LHCN-M2 (cell line): ENCODE measurements around the gene CRHR1. TPM values are rescaled to one million over a fixed set of nuclear protein-coding genes. Genes with fewer than 3 reads are reported as not detected.

Experiments used
- DNase-seq: peaks from one replicate; pipeline ENCODE4 v3.0.0-alpha.2; 2012; ENCODE audit warnings: low read depth
- total RNA-seq: library from RNA; depleted of rRNA; stranded (reverse); fragments of >200 nt; gene quantifications from 2 replicates; pipeline ENCODE4 v1.2.3, GENCODE V29; 2014

The CRHR1 gene
- total RNA-seq, 1 experiment from 2014 or later = not detected

- no peak for DNase-seq
These were observed 36.1 kb downstream of the CRHR1 start for GRCh38 chr17:45820052-45820780.

DNA sequence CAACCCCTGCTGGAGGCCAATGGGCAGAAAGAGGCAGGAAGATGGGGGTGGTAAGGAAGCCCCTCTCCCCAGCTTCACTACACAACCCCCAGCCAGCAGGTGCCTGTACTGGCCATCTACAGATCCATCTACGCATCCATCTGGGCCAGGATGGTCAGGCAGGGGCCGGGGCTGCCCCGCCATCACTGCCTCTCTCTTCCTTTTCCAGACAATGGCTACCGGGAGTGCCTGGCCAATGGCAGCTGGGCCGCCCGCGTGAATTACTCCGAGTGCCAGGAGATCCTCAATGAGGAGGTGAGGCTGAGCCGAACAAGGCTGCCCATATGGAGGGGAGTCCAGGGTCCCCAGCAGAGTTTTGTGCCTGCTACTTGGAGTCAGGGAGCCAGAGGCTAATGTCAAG, 37.0 kb downstream of the CRHR1 start:
- DNase-seq = no peak

DNA sequence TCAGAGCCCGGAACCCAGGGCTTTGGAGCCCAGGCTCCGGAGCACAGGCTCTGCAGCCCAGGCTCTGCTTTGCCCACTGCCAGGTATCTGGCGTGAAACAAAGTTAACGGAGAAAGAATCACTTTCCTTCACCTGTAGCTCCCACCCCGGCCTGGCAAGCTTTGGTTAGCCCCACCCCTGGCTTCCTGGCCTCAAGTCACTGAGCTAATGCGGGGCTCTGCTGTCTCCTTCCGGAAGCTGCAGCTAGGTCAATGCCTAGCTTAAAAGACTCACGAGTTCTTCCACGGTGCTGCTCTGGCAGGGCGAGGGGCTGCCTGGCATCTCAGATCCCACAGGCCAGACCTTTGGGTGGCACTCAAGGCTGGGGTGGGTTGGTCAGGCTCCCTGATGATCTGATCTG, 39.5 kb downstream of the CRHR1 start:
- DNase-seq = no peak

- DNase-seq = no peak
These were observed 40.4 kb downstream of the CRHR1 start for GRCh38 chr17:45824475-45824874.

DNA sequence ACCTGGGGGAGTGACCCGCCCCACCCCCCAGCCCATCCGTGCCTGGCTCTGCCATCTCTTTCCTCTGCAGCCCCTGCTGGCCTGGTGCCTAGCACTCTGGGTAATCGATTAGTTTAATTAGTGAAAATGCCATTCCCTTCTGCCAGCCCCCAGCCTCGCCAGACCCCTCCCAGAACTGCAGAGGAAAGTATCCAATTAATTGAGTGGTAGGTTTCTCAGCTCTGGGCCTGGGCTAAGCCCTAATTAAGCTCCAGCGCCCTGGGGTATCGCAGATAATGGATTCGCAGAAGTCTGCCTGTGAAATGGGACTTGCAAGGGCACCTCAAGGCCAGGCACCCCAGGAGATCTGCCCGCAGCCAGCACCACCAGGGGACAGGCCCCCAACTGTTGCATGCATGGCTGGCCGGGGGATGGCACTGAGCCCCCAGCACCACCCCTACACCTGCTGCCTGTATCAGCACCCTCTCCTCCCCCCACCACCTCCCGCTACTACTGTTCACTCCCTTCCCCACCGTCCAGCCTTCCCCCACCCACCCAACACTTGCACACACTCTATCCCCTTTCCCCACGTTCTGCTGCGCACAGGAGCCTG, 40.9 kb downstream of the CRHR1 start:
- no peak for DNase-seq

DNA sequence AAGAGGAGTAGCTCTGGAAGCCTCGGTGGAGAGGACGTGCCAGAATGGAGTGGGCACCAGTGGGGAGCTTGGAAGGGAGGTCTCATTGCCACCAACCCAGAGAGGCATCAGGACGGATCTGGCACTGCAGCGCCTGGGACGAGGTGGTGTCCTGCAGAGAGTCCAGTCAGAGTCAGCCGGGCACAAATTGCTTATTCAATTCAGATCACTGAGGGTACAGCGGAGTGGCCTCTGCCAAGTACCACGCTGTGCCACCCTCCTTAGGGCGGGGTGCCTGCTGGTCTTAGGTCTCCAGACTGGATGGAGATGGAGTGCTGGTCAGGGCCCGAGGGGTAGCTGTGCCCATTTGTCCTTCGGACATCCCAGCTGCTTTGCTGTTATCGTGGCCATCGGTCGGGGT, 41.7 kb downstream of the CRHR1 start:
- no peak for DNase-seq

DNA sequence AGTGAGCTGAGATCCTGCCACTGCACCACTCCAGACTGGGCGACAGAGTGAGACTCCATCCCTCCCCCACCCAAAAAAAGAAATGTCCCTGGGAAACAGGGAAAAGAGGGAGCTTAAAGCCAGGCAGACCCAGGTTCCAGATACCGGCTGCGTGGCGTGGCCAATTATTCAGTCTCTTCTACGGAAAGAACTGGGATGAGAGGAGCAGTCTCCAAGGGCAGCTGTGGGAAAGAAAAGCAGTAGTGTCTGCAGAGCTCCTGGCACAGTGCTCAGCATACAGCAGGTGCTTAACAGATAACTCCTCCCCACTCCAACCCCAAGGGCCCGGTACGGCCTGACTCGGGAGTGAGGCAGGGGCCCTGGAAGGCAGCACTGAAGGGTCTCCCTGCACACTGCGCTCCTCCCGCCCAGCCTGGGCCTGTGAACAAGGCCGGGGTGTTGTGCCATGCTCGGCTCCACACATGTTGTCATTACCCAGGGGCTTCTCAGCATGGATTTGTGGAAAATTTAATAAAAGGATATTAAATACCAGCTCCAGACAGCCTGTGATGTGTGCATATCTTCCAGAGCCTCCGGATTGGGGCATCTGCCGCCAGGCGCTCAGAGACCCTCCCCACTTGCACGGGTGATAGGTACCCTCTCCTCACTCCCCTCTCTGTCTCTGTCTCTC, 42.9 kb downstream of the CRHR1 start:
- no peak for DNase-seq

DNA sequence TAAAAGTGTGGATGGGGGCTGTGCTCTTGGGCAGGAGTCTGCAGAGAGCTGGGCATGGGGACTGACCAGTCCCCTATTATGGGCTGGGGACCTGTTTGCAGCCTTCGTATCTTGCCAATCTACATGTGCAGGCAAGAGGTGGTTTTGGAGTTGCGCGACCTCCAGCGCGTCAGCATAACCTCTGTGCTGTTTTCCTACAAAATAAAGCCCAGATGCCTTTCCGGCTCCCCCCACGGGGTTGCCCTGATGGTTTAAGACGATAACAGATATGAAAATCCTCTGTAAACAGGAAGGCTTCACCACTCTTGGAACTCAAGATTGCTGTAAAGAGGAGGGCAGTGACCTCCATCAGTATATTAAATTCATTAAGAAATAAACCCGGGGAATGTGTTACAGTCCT, 44.1 kb downstream of the CRHR1 start:
- DNase-seq = no peak

DNA sequence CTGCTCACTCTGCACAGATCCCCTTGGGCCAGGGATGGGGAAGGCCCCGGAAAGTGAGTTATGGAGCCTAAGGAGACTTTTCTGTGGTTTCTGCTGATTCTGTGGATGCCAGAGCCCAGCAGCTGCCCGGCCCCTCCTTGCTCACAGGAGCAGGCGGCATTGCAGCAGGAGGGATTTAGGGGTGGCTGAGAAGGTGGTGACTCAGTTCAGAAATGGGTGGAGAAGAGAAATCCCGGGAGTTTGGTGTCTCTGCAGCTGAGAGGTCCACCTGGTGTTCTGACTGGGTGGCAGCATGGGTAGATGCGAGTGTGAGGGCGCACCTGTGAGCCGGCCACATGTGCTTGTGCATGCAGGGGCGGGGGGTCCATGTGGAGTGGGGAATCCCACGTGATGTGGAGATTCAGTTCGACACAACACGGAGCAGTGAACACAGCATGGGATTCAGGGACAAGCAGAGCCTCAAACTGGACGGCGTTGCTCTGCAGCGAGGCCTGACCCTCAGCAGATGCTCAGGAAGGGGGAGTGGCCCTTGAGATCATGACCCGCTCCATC, 44.5 kb downstream of the CRHR1 start:
- DNase-seq = peak; percentile 72

DNA sequence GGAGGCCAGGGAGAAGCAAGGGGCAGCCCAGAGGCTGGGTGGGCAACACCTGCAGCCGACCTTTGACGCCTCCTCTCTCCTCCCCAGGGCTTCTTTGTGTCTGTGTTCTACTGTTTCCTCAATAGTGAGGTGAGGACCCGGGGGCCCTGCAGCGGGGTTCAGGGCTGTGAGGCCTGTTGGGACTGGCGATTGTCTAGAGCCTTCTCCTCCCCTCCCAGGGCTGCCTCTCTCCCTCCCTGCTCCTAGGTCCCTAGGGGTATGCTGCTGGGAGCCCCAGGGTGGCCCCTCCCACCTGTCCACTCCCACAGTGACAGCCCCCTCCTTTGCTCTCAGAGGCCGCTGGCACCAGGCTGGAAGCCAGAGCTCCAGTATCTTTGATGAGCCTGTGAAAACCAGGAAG, 49.8 kb downstream of the CRHR1 start:
- DNase-seq = no peak

DNA sequence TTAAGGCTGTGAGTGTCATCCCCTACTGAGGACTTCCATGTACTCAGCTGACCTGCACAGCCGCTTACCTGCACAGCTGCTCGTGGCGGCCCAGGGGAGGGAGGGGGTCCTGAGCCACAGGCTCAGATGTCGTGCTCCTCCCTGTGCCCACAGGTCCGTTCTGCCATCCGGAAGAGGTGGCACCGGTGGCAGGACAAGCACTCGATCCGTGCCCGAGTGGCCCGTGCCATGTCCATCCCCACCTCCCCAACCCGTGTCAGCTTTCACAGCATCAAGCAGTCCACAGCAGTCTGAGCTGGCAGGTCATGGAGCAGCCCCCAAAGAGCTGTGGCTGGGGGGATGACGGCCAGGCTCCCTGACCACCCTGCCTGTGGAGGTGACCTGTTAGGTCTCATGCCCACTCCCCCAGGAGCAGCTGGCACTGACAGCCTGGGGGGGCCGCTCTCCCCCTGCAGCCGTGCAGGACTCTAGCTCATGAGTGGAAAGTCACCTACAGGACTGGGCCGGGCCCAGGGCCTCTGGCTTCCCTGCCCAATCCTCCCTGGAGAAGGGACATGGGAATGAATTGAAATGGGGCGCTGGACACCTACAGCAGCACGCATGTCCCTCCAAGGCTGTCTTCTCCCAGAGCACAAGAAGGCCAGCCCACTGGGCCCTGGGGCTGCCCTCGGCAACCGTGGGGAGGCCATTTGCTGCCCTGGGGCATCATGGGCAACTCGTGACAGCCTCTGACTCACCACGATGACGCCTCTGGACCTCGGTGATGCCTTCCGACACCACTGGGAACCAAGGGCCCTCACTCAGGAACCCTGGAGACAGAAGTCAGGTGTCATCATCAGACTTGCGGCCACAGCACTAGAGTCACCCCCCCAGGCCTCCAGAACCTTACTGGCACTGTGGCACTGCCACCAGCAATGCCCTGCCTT, 50.6 kb downstream of the CRHR1 start:
- DNase-seq = peak; percentile 11

DNA sequence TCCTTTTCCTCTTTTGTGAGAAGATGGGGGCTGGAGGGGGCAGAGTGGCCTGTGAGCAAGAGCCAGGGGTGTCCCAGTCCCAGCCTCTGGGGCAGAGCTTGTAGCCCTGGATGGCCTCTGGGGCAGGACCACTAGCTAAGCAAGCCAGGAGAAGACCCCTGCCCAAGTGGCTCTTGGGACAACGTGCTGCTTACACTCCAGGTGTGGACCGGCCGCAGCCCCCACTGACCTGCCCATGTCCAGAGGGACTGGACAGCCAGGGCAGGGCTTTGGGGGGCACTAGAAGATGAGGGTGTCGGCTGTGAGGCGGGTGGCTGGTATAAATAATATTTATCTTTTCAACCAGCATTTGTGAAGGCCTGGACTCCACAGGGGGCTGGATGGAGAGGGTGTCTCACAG, 51.4 kb downstream of the CRHR1 start:
- no peak for DNase-seq

DNA sequence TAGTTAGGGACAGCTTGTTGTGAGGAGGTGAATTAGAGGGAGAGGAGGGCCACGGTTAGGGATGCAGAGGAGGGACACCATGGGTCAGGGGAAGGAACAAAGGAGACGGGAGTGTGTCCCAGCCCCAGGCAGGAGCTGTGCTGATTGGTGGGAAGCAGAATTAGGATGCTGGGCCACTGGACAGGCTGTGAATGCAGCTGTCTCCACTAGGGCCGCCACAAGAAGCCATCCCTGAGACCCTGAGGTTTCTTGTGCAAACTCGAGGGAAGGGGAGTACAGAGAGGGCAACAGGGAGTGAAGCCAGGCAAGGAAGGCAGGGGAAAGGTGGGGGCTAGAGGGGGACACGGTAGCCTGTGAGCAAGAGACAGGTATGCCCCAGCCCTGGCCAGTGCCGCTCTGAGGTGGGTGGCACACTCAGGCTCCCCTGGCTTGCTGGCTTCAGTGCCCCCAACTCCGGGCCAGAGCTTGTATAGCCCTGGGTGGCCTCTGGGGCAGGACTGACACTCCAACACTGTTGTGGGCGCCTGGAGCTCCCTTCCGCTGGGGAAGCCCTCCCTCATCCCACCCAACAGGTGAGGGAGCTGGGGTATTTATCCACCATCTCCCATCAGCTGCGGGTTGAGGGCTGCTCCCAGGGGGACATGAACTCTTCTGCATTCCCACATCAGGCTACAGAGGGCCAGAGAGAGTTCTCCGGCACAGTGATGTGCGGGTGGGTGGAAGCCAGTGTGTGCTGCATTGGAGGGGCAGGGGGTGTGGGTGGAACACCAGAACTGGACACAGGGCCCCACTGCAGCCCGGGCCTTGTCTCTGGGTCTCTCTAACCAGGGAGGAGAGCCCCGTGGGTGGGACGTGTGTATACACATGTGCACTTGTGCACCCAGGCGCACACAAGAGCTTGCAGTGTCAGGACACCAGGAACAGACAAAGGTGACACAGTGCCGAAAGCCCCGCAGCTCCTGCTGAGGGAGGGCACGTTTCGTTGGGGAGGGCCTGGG, 52.2 kb downstream of the CRHR1 start:
- no peak for DNase-seq

DNA sequence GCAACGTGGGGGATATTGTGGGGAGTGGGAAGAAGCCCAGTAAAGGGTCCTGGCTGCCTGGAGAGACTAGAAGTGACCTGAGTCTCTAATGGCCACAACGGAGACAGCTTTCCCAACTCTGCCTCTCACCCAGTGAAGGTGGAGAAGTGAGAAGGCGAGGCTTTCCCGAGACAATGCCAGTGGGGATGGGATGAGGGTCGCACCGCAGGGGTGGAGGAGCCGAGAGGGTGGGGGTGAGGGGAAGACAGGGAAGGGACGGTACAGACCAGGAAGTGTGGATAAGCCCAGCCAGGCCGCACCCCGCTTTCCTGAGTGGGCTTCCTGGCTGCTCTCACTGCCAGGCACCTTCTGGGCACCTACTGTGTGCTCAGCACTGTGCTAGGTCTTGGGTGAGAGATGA, 53.1 kb downstream of the CRHR1 start:
- no peak for DNase-seq

- DNase-seq = no peak
These were observed 53.5 kb downstream of the CRHR1 start for GRCh38 chr17:45837603-45838002.

DNA sequence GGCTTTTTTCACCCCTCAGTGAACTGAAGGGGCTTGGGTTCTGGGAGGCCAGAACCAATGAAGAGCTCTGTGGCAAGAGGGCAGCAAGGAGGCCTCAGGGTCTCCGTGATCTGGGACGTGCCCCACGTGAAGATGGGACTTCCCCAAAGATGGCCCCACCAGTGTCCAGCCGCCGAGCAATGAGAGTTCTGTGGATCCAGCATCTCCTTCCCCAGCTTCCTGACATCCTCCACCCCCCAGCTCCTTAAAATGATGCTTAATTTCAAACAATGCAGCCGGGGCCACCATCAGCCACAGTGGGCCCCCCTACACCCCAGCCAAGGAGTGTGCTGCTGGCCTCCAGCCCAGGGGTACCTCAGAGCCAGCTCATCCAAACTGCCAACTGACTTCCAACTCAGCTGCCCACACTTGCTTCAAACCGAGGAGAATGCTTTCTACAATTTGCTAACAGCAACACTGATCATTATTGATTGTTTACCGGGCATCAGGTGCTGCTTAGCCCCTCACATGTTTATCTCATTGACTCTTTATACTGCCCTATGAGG, 54.7 kb downstream of the CRHR1 start:
- no peak for DNase-seq

DNA sequence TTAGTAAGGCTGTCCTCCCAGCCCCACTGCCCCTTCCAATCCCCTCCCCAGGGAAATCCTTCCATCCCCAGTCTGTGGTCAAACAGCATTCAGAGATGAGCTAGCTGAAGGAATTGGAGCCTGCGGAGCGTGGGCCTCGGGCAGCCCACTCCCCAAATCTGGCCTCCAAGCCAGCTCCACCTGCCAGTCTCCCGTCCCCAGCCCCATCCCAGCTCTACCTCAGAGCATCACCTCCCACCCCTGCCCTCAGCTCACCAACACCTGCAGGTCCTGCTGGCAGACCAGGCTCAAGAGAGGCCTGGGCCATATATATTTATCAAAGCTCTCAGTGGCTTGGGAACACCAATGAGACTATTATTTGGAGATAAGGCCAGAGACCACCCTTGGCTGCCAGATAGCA, 55.3 kb downstream of the CRHR1 start:
- no peak for DNase-seq

DNA sequence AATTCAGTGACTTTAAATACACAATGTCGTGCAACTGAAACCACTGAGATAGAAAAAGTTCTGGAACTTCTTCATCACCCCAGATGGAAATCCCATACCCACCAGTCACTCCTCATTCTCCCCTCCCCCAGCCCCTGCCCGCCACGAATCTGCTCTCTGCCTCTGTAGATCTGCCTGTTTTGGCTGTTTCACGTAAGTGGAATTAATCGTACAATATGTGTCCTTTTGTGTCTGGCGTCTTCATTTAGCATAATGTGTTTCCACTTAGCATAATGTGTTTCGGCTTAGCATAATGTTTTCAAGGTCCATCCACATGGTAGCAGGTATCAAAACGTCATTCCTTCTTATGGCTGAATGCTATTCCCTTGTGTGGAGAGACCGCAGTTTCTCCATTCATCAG, 57.1 kb downstream of the CRHR1 start:
- DNase-seq = no peak

DNA sequence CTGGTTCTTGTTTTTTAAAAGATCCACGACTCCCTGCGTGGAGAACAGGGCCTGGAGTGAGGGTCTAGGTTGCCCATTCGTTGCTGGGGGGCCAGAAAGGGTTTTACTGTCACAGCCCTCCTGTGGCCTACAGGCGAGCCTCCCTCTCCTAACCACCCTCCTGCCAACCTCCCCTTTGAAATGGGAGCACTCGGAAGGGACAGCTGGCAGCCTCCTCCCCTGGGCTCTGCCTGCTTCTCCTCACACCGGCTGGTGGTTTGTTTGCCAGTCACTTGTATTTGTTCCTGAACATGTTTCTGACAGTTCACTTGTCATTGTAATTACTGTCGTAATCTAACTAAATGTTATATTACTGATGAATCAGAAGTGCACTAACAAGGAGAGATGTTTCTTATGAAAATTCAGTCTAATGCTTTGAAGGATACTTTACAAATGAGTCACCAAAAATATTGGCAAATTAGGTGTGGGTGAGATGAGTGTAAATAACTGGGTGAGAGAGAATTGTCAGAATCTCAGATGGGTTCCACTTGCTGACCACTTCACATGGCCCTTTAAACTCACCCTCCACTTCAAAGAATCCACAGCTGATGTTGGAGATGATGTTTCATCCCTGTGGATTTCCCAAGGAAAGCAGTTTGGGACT, 57.9 kb downstream of the CRHR1 start:
- DNase-seq = no peak

DNA sequence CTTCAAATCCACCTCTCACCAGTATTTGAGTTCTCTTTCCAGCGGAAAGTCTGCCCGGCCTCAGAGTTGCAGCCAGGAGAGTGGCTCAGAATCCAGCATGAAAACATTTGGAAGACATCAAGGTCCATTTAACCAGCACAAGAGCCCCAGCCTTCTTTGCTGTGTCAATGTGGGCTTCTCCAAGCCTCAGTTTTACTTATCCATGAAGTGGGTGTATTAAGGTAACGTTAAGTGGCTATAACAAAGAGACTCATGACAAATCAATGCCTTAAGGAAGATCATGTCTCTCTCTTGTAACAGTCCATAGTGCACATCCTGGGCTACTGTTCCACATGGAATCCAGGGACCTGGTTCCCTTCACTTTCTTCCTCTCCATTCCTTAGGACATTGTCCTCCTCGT, 59.6 kb downstream of the CRHR1 start:
- no peak for DNase-seq
